IMR-90 (cell line): Measurements from ENCODE around the gene CLEC16A. TPM values are rescaled to one million over a fixed set of nuclear protein-coding genes. Genes with fewer than 3 reads are reported as not detected.
"Not testable (repeated sequence)": the region's sequence is repeated elsewhere in the genome, so short reads cannot be mapped to it uniquely, and the experiment has no call there.

Experiments
- ATAC-seq: fragments of 200-7000 bp; cut with Tn5 transposase; 2 replicates; pipeline ENCODE4 v1.9.1; 2020; ENCODE audit warnings: low read depth, mild to moderate bottlenecking, moderate library complexity
- BruUV-seq: library from RNA; stranded (reverse); fragments of 400-500 nt; replicated peaks from 2 replicates; lab custom pipeline; 2021; lab: Mats Ljungman, UMichigan
- CTCF ChIA-PET: fragments of 300-600 bp; formaldehyde crosslinking; extraction: SDS; loops from one replicate; lab custom pipeline; 2021; ENCODE audit warnings: antibody characterized with exemption; lab: Yijun Ruan, JAX
- POLR2A ChIA-PET: fragments of 300-600 bp; sonication (Branson Sonifier 250); formaldehyde crosslinking; loops from one replicate; lab custom pipeline; 2022; ENCODE audit warnings: antibody characterized with exemption; ENCODE audit not compliant: unreplicated experiment; lab: Charles Lee
- DNase-seq: peaks from one replicate; pipeline ENCODE4 v3.0.0; 2013
- H2AFZ ChIP-seq: replicated peaks from 2 replicates; pipeline ENCODE3; 2013; ENCODE audit warnings: low read length, mild to moderate bottlenecking; ENCODE audit not compliant: poor library complexity
- H2AK5ac ChIP-seq: 2 replicates; pipeline ENCODE4 v1.6.1; 2013; ENCODE audit warnings: low read depth, low read length, inconsistent platforms
- H2AK9ac ChIP-seq: replicated peaks from 2 replicates; pipeline ENCODE3; 2013; ENCODE audit warnings: mild to moderate bottlenecking, low read depth, low read length, moderate library complexity; ENCODE audit not compliant: poor library complexity
- H2BK120ac ChIP-seq: 2 replicates; pipeline ENCODE4 v1.6.1; 2013; ENCODE audit warnings: low read depth, low read length, inconsistent platforms
- H2BK15ac ChIP-seq: 3 replicates; pipeline ENCODE4 v1.6.1; 2013; ENCODE audit warnings: low read depth, low read length, inconsistent platforms
- H2BK20ac ChIP-seq: 2 replicates; pipeline ENCODE4 v1.6.1; 2013; ENCODE audit warnings: low read depth, mild to moderate bottlenecking, inconsistent platforms, low read length, moderate library complexity
- H2BK5ac ChIP-seq: 2 replicates; pipeline ENCODE4 v1.6.1; 2013; ENCODE audit warnings: mild to moderate bottlenecking, low read depth, low read length, inconsistent platforms; ENCODE audit not compliant: poor library complexity, severe bottlenecking
- H3K14ac ChIP-seq: replicated peaks from 2 replicates; pipeline ENCODE4 v1.6.1; 2013; ENCODE audit warnings: low read depth, low read length, inconsistent platforms
- H3K18ac ChIP-seq: 2 replicates; pipeline ENCODE4 v1.6.1; 2013; ENCODE audit warnings: low read depth, low read length, control low read depth
- H3K23ac ChIP-seq: 2 replicates; pipeline ENCODE4 v1.6.1; 2013; ENCODE audit warnings: low read depth, low read length, inconsistent platforms
- H3K27ac ChIP-seq: 2 replicates; pipeline ENCODE4 v1.5.1; 2013; ENCODE audit warnings: mild to moderate bottlenecking, control low read depth, low read length; ENCODE audit not compliant: insufficient read depth
- H3K27me3 ChIP-seq: 2 replicates; pipeline ENCODE4 v1.6.1; 2013; ENCODE audit warnings: low read length; ENCODE audit not compliant: control insufficient read depth, insufficient read depth
- H3K36me3 ChIP-seq: 2 replicates; pipeline ENCODE4 v1.6.1; 2013; ENCODE audit warnings: low read length, mixed read lengths; ENCODE audit not compliant: control insufficient read depth, insufficient read depth
- H3K4ac ChIP-seq: 2 replicates; pipeline ENCODE4 v1.6.1; 2013; ENCODE audit warnings: low read depth, low read length, inconsistent platforms
- H3K4me1 ChIP-seq: 2 replicates; pipeline ENCODE4 v1.6.1; 2013; ENCODE audit warnings: low read length, mixed read lengths; ENCODE audit not compliant: control insufficient read depth, insufficient read depth
- H3K4me2 ChIP-seq: 2 replicates; pipeline ENCODE4 v1.6.1; 2013; ENCODE audit warnings: low read depth, mild to moderate bottlenecking, control low read depth, low read length, moderate library complexity
- H3K4me3 ChIP-seq: 2 replicates; pipeline ENCODE4 v1.5.1; 2013; ENCODE audit warnings: low read depth, mild to moderate bottlenecking, control low read depth, low read length, moderate library complexity; ENCODE audit not compliant: insufficient read depth
- H3K56ac ChIP-seq: 2 replicates; pipeline ENCODE4 v1.6.1; 2013; ENCODE audit warnings: low read length, inconsistent platforms; ENCODE audit not compliant: insufficient read depth; ENCODE audit errors: extremely low read depth
- H3K79me1 ChIP-seq, 2 experiments: 2 replicates each; pipeline ENCODE4 v1.6.1; 2013; ENCODE audit warnings: low read length in 2 of 2, inconsistent platforms in 1 of 2, low read depth in 1 of 2
- H3K9ac ChIP-seq: 2 replicates; pipeline ENCODE4 v1.6.1; 2013; ENCODE audit warnings: low read depth, low read length, control low read depth
- H3K9me1 ChIP-seq: 2 replicates; pipeline ENCODE4 v1.6.1; 2013; ENCODE audit warnings: low read length, inconsistent platforms; ENCODE audit not compliant: insufficient read depth
- H3K9me3 ChIP-seq: 2 replicates; pipeline ENCODE4 v1.6.1; 2013; ENCODE audit warnings: low read length; ENCODE audit not compliant: control insufficient read depth, insufficient read depth
- H4K20me1 ChIP-seq: 2 replicates; pipeline ENCODE4 v1.6.1; 2013; ENCODE audit warnings: low read length, inconsistent platforms; ENCODE audit not compliant: insufficient read depth
- H4K5ac ChIP-seq: 2 replicates; pipeline ENCODE4 v1.6.1; 2013; ENCODE audit warnings: mild to moderate bottlenecking, low read depth, low read length, control low read depth
- H4K8ac ChIP-seq, 2 experiments: 2 replicates each; pipeline ENCODE4 v1.6.1; 2013; ENCODE audit warnings: low read depth in 2 of 2, low read length in 2 of 2, control low read depth in 1 of 2, inconsistent platforms in 1 of 2
- H4K91ac ChIP-seq: 2 replicates; pipeline ENCODE4 v1.6.1; 2013; ENCODE audit warnings: low read depth, low read length, inconsistent platforms; ENCODE audit not compliant: insufficient read depth
- WGBS, 2 experiments: methylation state at CpG; one replicate each; pipeline versions ENCODE4 v1.1.5 to v1.1.7; 2013; ENCODE audit warnings: missing lambda C conversion rate in 2 of 2; ENCODE audit not compliant: insufficient read length in 1 of 2; ENCODE audit errors: extremely low coverage in 2 of 2; 5-methylcytosine and 5-hydroxymethylcytosine counted together
- dilution Hi-C: fragments of 300-500 bp; cut with HindIII; formaldehyde crosslinking; loops from one replicate; pipeline ENCODE4 v1.14.3; 2018; ENCODE audit warnings: low sequenced_read_pairs; ENCODE audit not compliant: unreplicated experiment
- in situ Hi-C: fragments of 300-500 bp; cut with MboI; formaldehyde crosslinking; loops from 3 replicates; pipeline ENCODE4 v1.14.3; 2019; ENCODE audit warnings: low sequenced_read_pairs, inconsistent platforms, mixed read lengths
- intact Hi-C: fragments of 100-400 bp; cut with micrococcal nuclease; formaldehyde crosslinking; loops from 2 replicates; pipeline ENCODE4 v1.10.0; 2022
- polyA plus RNA-seq, 3 experiments: library from polyadenylated mRNA; depleted of rRNA; stranded (reverse); fragments of >200 nt; gene quantifications; 2 replicates each; pipeline ENCODE4 v1.2.3, GENCODE V29; 2012; ENCODE audit warnings: low replicate concordance in 1 of 3
- total RNA-seq: library from RNA; depleted of rRNA; stranded (reverse); fragments of >200 nt; gene quantifications from 2 replicates; pipeline ENCODE4 v1.2.3, GENCODE V29; 2012

The CLEC16A gene
- total and polyA plus RNA-seq, 2 of the 4 experiments (the other 2 are of a cell fraction): 15.9 to 16.5 TPM

DNA sequence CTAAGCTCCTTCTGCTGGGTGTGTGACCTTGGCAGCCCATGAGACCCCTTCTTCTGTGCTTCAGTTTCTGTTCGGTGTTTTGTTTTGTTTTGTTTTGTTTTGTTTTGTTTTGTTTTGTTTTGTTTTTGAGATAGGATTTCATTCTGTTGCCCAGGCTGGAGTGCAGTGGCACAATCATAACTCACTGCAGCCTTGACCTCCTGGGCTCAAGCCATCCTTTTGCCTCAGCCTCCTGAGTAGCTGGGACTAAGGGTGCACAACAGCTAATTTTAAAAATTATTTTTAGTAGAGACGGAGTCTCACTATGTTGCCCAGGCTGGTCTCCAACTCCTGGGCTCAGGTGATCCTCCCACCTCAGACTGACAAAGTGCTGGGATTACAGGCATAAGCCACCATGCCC, 276.1 kb downstream of the CLEC16A start:
- H2AK9ac ChIP-seq, in situ Hi-C loops, H4K91ac ChIP-seq, H3K27ac ChIP-seq, H4K5ac ChIP-seq, H2BK20ac ChIP-seq, H3K4me1 ChIP-seq, H3K14ac ChIP-seq, H3K23ac ChIP-seq, H2BK120ac ChIP-seq, H3K36me3 ChIP-seq, H2AK5ac ChIP-seq, H3K79me1 ChIP-seq, H3K56ac ChIP-seq, H3K4me3 ChIP-seq, ATAC-seq, H3K9ac ChIP-seq, H3K4me2 ChIP-seq, H2AFZ ChIP-seq, BruUV-seq, H3K27me3 ChIP-seq, H4K8ac ChIP-seq, H2BK15ac ChIP-seq, H3K18ac ChIP-seq, H2BK5ac ChIP-seq, H3K9me1 ChIP-seq, dilution Hi-C loops, H4K20me1 ChIP-seq, intact Hi-C loops, DNase-seq, H3K4ac ChIP-seq: not testable (repeated sequence)
- CTCF ChIA-PET: interaction anchor here (0.5 kb wide), 1 partner anchor 125 kb away, joined by 3 read pairs; no protein-coding TSS in a partner anchor
- WGBS, 2 experiments: no CpG with 5 or more reads among the region's 2 CpGs
- POLR2A ChIA-PET: interaction anchor here (0.7 kb wide), 1 partner anchor 22 kb away, joined by 4 read pairs; no protein-coding TSS in a partner anchor
- peaks cover 23% of the 10 kb centered on the region for H3K9me3 ChIP-seq
